PC-9 (cell line): ENCODE results near the gene PTH1R.

Source experiments
- CTCF ChIP-seq: fragments of 200-600 bp; sonication (generic); conservative IDR thresholded peaks from 2 replicates; pipeline ENCODE4 v1.6.1; 2017; ENCODE audit warnings: mixed run types, antibody characterized with exemption, mild to moderate bottlenecking, moderate library complexity
- EZH2 ChIP-seq: fragments of 200-600 bp; sonication (generic); IDR thresholded peaks from 2 replicates; pipeline ENCODE4 v1.8.0; 2017; ENCODE audit warnings: antibody characterized with exemption, low read depth

- TF ChIP-seq CTCF = no peak
- no peak for TF ChIP-seq EZH2
Measured at GRCh38 chr3:46905661-46906451, 28.3 kb downstream of the PTH1R start.
